SK-N-SH (cell line): Measurements from ENCODE around the gene IER3IP1. TPM values are rescaled to one million over a fixed set of nuclear protein-coding genes. Genes with fewer than 3 reads are reported as not detected.

Experiments used
- CTCF ChIA-PET: fragments of 300-600, 350-600 bp; formaldehyde crosslinking; extraction: SDS; loops from one replicate; lab custom pipeline; 2021; lab: Yijun Ruan, JAX
- POLR2A ChIA-PET: fragments of 350-600 bp; sonication (Branson Sonifier 250); formaldehyde crosslinking; extraction: SDS; loops from one replicate; lab custom pipeline; 2020; ENCODE audit warnings: antibody characterized with exemption, inconsistent platforms; lab: Yijun Ruan, JAX
- DNase-seq: peaks from one replicate; pipeline ENCODE4 v3.0.0; 2012
- H2AFZ ChIP-seq: fragments of 200-600 bp; sonication (generic); 2 replicates; pipeline ENCODE4 v1.8.1; 2016; ENCODE audit warnings: antibody characterized with exemption, mild to moderate bottlenecking, low read depth
- H3F3A ChIP-seq: fragments of 200-600 bp; sonication (generic); replicated peaks from 2 replicates; pipeline ENCODE3; 2016; ENCODE audit warnings: antibody characterized with exemption, mild to moderate bottlenecking; ENCODE audit not compliant: insufficient read depth
- H3K27ac ChIP-seq, 2 experiments: fragments of 200-500 bp in 1 of 2; fragments of 200-600 bp in 1 of 2; sonication (Bioruptor generic) in 1 of 2; sonication (generic), shearing (Covaris generic) in 1 of 2; 2 replicates each; pipeline versions ENCODE4 v1.5.1 to v1.6.1; 2014 to 2016; ENCODE audit warnings: low read depth in 2 of 2, inconsistent platforms in 1 of 2, low read length in 1 of 2, mild to moderate bottlenecking in 1 of 2, mixed read lengths in 1 of 2
- H3K27me3 ChIP-seq: fragments of 200-600 bp; sonication (generic), shearing (Covaris generic); 2 replicates; pipeline ENCODE4 v1.6.1; 2016; ENCODE audit warnings: mixed run types; ENCODE audit not compliant: insufficient read depth
- H3K36me3 ChIP-seq, 2 experiments: fragments of 200-500 bp in 1 of 2; fragments of 200-600 bp in 1 of 2; sonication (Bioruptor generic) in 1 of 2; sonication (generic) in 1 of 2; replicated peaks in 1 of 2; 2 replicates each; pipeline versions ENCODE3 to v1.5.1; 2014 to 2016; ENCODE audit warnings: low read length in 1 of 2, mild to moderate bottlenecking in 1 of 2; ENCODE audit not compliant: insufficient read depth in 2 of 2, control insufficient read depth in 1 of 2
- H3K4me1 ChIP-seq, 2 experiments: fragments of 200-500 bp in 1 of 2; fragments of 200-600 bp in 1 of 2; sonication (Bioruptor generic) in 1 of 2; sonication (generic), shearing (Covaris generic) in 1 of 2; 2 replicates each; pipeline versions ENCODE4 v1.5.1 to v1.6.1; 2014 to 2016; ENCODE audit warnings: low read depth in 1 of 2, low read length in 1 of 2, mixed run types in 1 of 2; ENCODE audit not compliant: insufficient read depth in 2 of 2, control insufficient read depth in 1 of 2
- H3K4me2 ChIP-seq: fragments of 200-600 bp; sonication (generic), shearing (Covaris generic); 2 replicates; pipeline ENCODE4 v1.6.1; 2017; ENCODE audit warnings: mixed run types
- H3K4me3 ChIP-seq, 2 experiments: fragments of 200-500 bp in 1 of 2; fragments of 200-600 bp in 1 of 2; sonication (Bioruptor generic) in 1 of 2; sonication (generic), shearing (Covaris generic) in 1 of 2; 2 replicates each; pipeline versions ENCODE4 v1.5.1 to v1.8.1; 2014 to 2016; ENCODE audit warnings: low read depth in 2 of 2, inconsistent platforms in 1 of 2, low read length in 1 of 2, mild to moderate bottlenecking in 1 of 2, mixed read lengths in 1 of 2, moderate library complexity in 1 of 2
- H3K79me2 ChIP-seq: fragments of 200-600 bp; sonication (generic); 2 replicates; pipeline ENCODE4 v1.8.1; 2017; ENCODE audit warnings: mild to moderate bottlenecking; ENCODE audit not compliant: insufficient read depth
- H3K9ac ChIP-seq: fragments of 200-600 bp; sonication (generic); 2 replicates; pipeline ENCODE4 v1.6.1; 2017; ENCODE audit warnings: mixed run types
- H3K9me2 ChIP-seq: fragments of 200-600 bp; sonication (generic); 2 replicates; pipeline ENCODE4 v1.6.1; 2017; ENCODE audit warnings: mixed run types
- H3K9me3 ChIP-seq: fragments of 200-600 bp; sonication (generic); 2 replicates; pipeline ENCODE4 v1.6.1; 2017; ENCODE audit warnings: mixed run types, mild to moderate bottlenecking, moderate library complexity
- H4K20me1 ChIP-seq: fragments of 200-600 bp; sonication (generic); 2 replicates; pipeline ENCODE4 v1.6.1; 2017; ENCODE audit warnings: mild to moderate bottlenecking, mixed run types; ENCODE audit not compliant: insufficient read depth
- CHD2 ChIP-seq: fragments of 150-350 bp; IDR thresholded peaks from 2 replicates; pipeline ENCODE4 v1.6.1; 2018; ENCODE audit warnings: low read length; ENCODE audit not compliant: partially characterized antibody
- EZH2phosphoT487 ChIP-seq: fragments of 200-600 bp; sonication (generic); IDR thresholded peaks from 2 replicates; pipeline ENCODE4 v1.6.1; 2017; ENCODE audit warnings: low read depth, mixed run types, mild to moderate bottlenecking, antibody characterized with exemption, moderate library complexity, borderline replicate concordance
- FOSL2 ChIP-seq: IDR thresholded peaks from 2 replicates; pipeline ENCODE4 v1.4.0; 2012; ENCODE audit warnings: low read depth, mild to moderate bottlenecking, moderate library complexity, borderline replicate concordance
- GATA2 ChIP-seq: sonication (generic); formaldehyde crosslinking; IDR thresholded peaks from 2 replicates; pipeline ENCODE4 v1.5.0; 2020; ENCODE audit warnings: mild to moderate bottlenecking, missing genetic modification reagents
- JUND ChIP-seq: IDR thresholded peaks from 2 replicates; pipeline ENCODE4 v1.4.0; 2012
- NFIC ChIP-seq: IDR thresholded peaks from 2 replicates; pipeline ENCODE4 v1.4.0; 2012; ENCODE audit warnings: borderline replicate concordance
- RAD21 ChIP-seq: IDR thresholded peaks from 2 replicates; pipeline ENCODE4 v1.6.1; 2012; ENCODE audit warnings: mild to moderate bottlenecking, low read length
- RCOR1 ChIP-seq: fragments of 150-350 bp; IDR thresholded peaks from 2 replicates; pipeline ENCODE4 v1.6.1; 2017; ENCODE audit warnings: antibody characterized with exemption, low read length
- REST ChIP-seq: IDR thresholded peaks from 2 replicates; pipeline ENCODE4 v1.6.1; 2012; ENCODE audit warnings: mild to moderate bottlenecking, low read depth, low read length, moderate library complexity
- RFX5 ChIP-seq: IDR thresholded peaks from 2 replicates; pipeline ENCODE4 v1.6.1; 2012; ENCODE audit warnings: mild to moderate bottlenecking, improper control_type of control experiment, low read length
- SIN3A ChIP-seq: IDR thresholded peaks from 2 replicates; pipeline ENCODE4 v1.6.1; 2012; ENCODE audit warnings: low read depth, mild to moderate bottlenecking, low read length, moderate library complexity, borderline replicate concordance
- SMC3 ChIP-seq: IDR thresholded peaks from 2 replicates; pipeline ENCODE4 v1.6.1; 2012; ENCODE audit warnings: low read depth, low read length, improper control_type of control experiment
- ZBTB33 ChIP-seq: IDR thresholded peaks from 2 replicates; pipeline ENCODE4 v1.4.0; 2012; ENCODE audit warnings: low read depth, borderline replicate concordance
- WGBS: methylation state at CpG from one replicate; pipeline ENCODE4 v1.1.6; 2017; ENCODE audit warnings: low lambda C conversion rate; 5-methylcytosine and 5-hydroxymethylcytosine counted together
- polyA plus RNA-seq, 3 experiments: library from polyadenylated mRNA; depleted of rRNA; stranded (reverse); fragments of >200 nt; gene quantifications; 2 replicates each; pipeline ENCODE4 v1.2.3, GENCODE V29; 2012
- TF ChIP-seq, protein P1 (sequence below): IDR thresholded peaks from 2 replicates; pipeline ENCODE4 v1.4.0; 2012; ENCODE audit warnings: low read depth
- TF ChIP-seq, protein P2 (sequence below): fragments of 150-350 bp; IDR thresholded peaks from 2 replicates; pipeline ENCODE4 v1.6.1; 2017; ENCODE audit warnings: antibody characterized with exemption, low read length, low read depth, borderline replicate concordance

The IER3IP1 gene
- polyA plus RNA-seq, 1 of the 3 experiments (the other 2 are of a cell fraction) = 13.7 TPM

DNA sequence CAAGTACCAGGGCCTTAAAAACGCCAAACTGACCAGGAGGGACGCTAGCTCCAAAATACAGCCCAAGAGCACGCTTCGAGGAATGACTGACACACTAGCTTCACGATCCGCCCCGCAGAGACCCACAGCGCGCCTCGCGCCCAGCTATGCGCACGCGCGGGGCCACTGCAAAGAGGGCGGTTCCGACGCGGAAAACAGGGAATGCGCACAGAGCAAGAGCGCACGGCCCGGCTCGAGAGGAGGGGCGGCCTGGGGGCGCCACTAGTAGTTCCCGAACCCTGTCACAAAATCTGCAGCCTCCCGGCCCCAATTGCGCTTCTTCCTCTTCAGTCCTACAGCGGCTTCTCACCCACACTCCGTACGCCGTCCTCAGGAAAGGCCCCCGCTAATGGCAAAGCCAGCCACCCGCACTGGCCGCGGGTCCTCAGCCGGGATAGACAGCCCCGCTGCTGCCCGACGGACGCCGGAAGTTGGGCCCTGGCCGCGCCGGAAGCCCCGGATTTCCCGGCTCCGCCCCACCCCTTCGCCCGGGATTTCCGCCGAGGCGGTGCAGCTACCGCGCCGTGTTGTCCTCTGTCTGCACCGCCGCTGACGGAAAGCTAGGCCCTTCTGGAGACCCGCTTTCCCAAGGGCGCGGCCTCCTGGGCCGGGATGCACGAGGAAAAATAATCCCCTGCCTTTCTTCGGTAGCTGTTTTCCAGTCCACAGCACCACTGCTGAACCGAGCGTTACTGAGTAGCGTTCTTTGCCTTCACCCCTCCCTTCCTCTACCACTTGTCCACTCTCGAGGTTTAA is 25.9 kb downstream of the IER3IP1 start, which contains the start of gene HDHD2 (continued):
- no peak for TF ChIP-seq REST
- TF ChIP-seq SIN3A = peak; percentile 47; the same call in 1 of the 2 replicates
- TF ChIP-seq ZBTB33 = 0 out of 2 replicates have a peak, but pooled peaks have one; percentile 38
- 0 out of 2 replicates have a peak, but pooled peaks have one; percentile 3 for TF ChIP-seq FOSL2
- TF ChIP-seq RAD21 = no peak
- TF ChIP-seq RFX5 = no peak
- TF ChIP-seq, protein P1, sequence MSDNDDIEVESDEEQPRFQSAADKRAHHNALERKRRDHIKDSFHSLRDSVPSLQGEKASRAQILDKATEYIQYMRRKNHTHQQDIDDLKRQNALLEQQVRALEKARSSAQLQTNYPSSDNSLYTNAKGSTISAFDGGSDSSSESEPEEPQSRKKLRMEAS = peak; percentile 56
- no peak for TF ChIP-seq JUND
- TF ChIP-seq NFIC = no peak
- no peak for TF ChIP-seq SMC3

- Histone ChIP-seq H3K4me2 (peak overlapping the region; percentile 96), H3K4me3 (peak overlapping the region; percentile 85 to 93), H3K9ac (peak overlapping the region; percentile 86), H3K9me2 (no peaks in the 10 kb centered on the region), H3K36me3 (peaks cover 17 to 21% of the 10 kb centered on the region in 2 experiments), H2AFZ (peak overlapping the region; percentile 97), H3K79me2 (peaks cover 55% of the 10 kb centered on the region), H3K27me3 (no peaks in the 10 kb centered on the region), H3F3A (no peaks in the 10 kb centered on the region), H4K20me1 (peaks cover 5% of the 10 kb centered on the region), H3K9me3 (no peaks in the 10 kb centered on the region), H3K27ac (peak overlapping the region; percentile 91 to 98), H3K4me1 (peaks cover 0 to 18% of the 10 kb centered on the region in 2 experiments; a peak in 2 of 4 replicates)
- POLR2A ChIA-PET = interaction anchor here (0.7 to 2.3 kb wide), 9 partner anchors 11 to 59 kb away, joined by 3 to 10 read pairs (median 5); partner anchors contain the start of gene IER3IP1
- TF ChIP-seq RCOR1 (no peak), CHD2 (no peak), RFX5 (no peak), REST (no peak), EZH2phosphoT487 (no peak), NFIC (no peak), GATA2 (CRISPR knock-in tag) (peak; percentile 13; the same call in 1 of the 2 replicates)
- TF ChIP-seq, protein P2, sequence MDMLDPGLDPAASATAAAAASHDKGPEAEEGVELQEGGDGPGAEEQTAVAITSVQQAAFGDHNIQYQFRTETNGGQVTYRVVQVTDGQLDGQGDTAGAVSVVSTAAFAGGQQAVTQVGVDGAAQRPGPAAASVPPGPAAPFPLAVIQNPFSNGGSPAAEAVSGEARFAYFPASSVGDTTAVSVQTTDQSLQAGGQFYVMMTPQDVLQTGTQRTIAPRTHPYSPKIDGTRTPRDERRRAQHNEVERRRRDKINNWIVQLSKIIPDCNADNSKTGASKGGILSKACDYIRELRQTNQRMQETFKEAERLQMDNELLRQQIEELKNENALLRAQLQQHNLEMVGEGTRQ = no peak
- peak; percentile 48 for DNase-seq
- WGBS = 8% methylated on average over 12 of the region's 12 CpGs
- CTCF ChIA-PET = interaction anchor here (0.6 to 2.3 kb wide), 9 partner anchors 10 to 976 kb away, joined by 3 to 15 read pairs (median 3); a partner anchor contains a TSS
Observed at GRCh38 chr18:47149457-47150028, 26.6 kb downstream of the IER3IP1 start.
